Measurements from ENCODE around the gene ZNF730.
"Not testable (repeated sequence)": the region's sequence is repeated elsewhere in the genome, so short reads cannot be mapped to it uniquely, and the experiment has no call there.

ZNF730 gene

DNA sequence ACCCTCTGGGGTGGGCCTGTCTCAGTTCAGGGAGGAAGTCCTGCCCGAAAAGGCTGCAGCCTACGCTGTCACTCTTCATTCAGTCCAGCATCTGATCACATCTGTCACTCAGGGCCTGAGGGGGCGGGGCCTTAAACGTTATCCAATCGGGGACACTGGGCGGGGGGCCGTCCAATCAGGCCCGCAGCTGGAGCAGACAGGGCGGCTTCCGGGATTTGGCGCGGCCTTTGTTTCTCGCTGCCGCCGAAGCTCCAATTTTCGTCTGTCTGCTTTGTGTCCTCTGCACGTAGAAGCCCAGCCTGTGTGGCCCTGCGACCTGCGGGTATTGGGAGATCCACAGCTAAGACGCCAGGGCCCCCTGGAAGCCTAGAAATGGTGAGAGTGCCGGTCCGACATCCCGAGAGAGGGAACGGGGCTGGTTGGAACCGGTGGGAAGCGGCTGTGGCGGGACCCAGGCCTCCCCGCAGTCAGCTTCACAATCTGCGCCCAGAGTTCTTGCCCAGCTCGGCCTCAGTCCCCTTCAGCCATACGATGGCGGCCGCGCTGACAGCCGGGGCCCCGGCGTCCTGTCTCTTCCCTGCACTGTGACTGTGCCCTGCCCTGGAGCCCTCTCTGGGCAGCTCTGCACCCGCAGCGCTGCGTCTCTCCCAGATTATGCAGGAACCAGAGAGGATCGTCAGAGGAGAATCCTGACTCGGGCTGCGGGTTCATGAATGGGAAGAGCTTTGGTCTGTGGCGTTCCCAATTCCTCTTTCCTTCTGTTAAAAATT, at the start of gene ZNF730:
TSS of gene ZNF730 (plus strand) at position 224 of the 770 bp plus-strand sequence. CDS start at position 373, 149 bp downstream.
- DNase-seq, result peak in 49 of 56 donors; percentile 1 to 77 (median 43)

DNA sequence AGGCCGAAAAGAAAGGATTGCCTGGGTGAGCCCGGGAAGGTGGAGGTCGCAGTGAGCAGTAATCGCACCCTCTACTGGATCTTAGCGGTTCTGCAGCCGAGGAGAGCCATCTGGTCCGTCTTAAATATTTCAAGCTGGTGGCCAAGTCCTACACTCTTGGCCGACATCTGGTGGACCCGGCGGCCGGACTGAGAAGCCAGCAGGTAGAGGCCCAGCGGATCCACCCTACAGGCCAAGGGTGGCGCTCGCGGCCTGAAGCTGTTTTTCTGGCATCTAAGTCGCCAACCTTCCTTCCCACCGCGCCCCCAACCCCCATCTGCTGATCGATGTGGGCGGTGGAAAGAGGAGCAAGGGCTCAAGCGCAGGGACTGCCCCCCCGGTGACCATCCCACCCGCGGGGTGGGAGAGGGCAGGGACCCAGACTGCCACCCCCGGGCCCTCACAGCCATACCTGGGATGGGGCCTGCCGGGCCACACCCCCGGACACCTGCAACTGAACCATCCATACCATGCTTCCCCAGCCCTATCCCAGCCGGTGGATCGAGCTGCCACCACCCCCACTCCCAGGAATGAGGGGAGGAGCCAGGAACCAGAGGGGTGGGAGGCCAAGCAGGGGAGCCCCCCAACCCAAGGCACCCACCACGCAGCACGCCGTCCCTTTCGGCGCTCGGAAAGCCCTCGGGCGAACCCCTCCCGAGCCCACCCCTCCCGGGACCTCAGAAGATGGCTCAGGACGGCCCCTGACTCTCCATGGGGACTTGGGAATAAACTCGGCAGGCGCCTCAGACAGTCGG, 46.3 kb upstream of the ZNF730 start:
- DNase-seq, result peak in 5 of 56 donors; percentile 0 to 12 (median 2)

GRCh38 chr19:23071147-23071511, 45.7 kb upstream of the ZNF730 start:
- peak in 10 of 56 donors; percentile 0 to 35 (median 3) for DNase-seq

GRCh38 chr19:23075031-23075733, 41.6 kb upstream of the ZNF730 start:
- peak in 37 of 56 donors; percentile 0 to 62 (median 18) for DNase-seq

GRCh38 chr19:23077776-23078175, 39.0 kb upstream of the ZNF730 start:
- not testable (repeated sequence) for DNase-seq

DNA sequence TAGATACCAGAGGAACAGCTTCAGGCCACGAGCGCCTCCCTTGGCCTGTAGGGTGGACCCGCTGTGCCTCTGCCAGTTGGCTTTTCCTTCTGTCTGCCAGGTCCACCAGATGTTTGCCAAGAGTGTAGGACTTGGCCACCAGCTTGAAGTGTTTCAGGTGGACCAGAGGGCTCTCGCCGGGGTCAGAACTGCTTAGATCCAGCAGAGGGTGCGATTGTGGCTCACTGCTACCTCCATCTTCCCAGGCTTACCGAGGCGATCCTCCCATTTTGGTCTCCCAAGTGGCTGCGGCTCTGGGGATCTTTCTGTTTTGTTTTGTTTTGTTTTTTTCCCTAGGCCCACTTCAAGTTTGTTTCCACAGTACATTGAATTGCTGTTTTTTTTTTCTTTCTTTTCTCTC, 23.0 kb upstream of the ZNF730 start:
- no peak for DNase-seq

DNA sequence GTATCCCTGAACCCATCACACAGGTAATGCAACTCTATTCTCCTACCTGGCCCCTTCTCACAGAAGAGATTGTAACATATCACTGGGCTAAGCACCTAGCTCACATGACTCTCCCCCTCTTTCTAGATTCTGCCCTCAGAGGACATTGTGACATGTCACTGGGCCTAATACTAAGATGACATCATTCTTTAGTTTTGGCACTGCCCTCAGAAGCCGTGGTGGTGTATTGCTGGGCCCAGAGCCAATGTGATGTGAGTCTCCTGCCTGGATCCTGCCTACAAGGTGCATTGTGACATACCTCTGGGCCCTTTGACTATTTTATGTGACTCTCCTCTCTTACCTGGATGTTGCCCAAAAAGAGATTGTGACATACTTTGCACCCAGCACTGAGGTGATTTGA, 21.4 kb upstream of the ZNF730 start:
- DNase-seq, result no peak

- DNase-seq, result no peak
Measured at GRCh38 chr19:23098286-23098685, 18.5 kb upstream of the ZNF730 start.

DNA sequence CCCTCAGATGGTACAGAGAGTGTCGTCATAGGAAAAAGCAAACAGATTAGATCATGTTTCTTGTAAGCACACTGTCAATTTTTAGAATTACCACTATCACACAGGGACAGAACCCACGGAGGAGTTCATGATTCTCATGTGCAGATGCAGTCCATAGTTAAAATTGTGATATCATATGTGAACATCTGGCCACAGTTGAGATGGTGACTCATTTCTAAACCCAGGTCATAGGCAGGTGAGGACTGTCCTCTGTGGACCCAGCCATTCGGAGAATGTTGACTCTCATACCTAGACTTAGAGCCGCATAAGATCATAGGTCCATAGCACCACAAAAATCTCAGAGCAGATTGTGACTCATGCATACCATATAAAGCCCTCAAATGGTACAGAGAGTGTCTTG, 17.8 kb upstream of the ZNF730 start:
- no peak for DNase-seq

GRCh38 chr19:23099966-23100365, 16.9 kb upstream of the ZNF730 start:
- DNase-seq, result no peak

DNA sequence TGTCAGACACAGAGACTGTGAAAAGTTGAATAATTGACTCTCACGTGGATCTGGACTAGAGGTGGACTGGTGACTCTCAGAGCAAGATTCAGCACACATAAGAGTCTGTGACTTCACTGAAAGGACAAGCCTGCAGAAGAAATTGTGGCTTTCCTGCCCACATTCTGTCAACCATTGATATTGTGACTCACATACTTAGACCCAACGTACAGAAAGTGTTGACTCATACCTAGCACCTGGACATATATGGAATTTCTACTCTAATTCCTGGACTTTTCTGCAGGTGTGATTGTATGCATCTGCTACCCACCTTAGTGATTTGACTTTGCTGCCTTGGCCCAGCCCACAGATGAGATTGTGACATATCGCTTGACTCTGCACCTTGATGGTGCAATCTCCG, 15.6 kb upstream of the ZNF730 start:
- no peak for DNase-seq

DNA sequence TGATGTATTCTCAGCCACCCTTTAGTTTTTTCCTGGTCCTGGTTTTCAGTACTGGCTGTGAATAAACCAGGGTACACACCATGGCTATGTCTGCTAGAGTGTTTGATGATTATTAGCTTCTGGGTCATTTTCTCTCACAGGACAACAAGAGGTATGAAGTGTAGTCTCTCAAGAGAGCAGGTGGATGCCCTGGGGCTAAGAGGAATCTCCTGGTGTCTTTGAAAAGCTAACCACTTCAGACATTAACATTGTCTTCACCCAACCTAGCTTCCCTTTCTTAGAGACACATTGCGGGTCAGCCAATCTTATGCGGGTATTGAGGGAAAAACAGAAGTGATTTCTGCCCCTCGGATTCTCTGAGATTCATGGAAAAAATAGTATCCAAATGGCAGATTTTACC, 1.6 kb downstream of the ZNF730 start:
- no peak for DNase-seq

DNA sequence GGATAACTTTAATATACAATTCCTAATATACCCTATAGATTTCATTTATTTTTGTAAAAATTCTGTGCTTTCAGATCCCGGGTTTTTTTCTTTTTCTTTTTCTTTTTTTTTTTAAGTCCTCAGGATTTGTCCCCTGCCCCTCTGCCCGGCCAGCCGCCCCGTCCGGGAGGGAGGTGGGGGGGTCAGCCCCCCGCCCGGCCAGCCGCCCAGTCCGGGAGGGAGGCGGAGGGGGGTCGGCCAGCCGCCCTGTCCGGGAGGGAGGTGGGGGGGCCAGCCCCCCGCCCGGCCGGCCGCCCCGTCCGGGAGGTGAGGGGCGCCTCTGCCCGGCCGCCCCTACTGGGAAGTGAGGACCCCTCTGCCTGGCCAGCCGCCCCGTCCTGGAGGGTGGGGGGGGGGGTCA, 17.4 kb downstream of the ZNF730 start:
- not testable (repeated sequence) for DNase-seq

GRCh38 chr19:23145617-23146415, 29.0 kb downstream of the ZNF730 start:
- DNase-seq, result no peak

- no peak for DNase-seq
Measured at GRCh38 chr19:23160766-23161165, 43.9 kb downstream of the ZNF730 start.

- DNase-seq, result not testable (repeated sequence)
Measured at GRCh38 chr19:23168286-23168685, 51.5 kb downstream of the ZNF730 start.

DNA sequence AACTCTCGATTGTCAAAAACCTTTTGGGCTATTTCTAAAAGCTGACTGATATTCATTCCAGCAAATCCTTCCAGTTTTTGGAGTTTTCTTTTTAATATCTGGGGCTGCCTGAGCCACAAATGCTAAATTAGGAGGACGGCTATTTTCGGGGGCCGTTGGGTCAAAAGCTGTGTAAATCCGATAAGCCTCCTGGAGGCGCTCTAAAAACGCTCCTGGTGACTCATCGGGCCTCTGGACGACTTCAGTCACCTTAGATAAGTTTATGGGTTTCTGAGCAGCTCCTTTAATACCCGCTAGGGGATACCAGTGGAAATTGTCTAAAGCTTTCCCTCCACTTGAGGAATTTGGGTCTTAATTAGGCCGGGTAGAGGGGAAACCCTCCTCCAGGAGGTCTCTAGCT, 66.4 kb downstream of the ZNF730 start:
- DNase-seq, result no peak

GRCh38 chr19:23190341-23190740, 73.5 kb downstream of the ZNF730 start:
- DNase-seq, result no peak
